Keratinocyte (primary cell): Measurements from ENCODE around the gene KLHDC8B. TPM values are rescaled to one million over a fixed set of nuclear protein-coding genes. Genes with fewer than 3 reads are reported as not detected.
A peak's percentile ranks its signal among the peaks of the same experiment; 100 is the strongest.
"Not testable (repeated sequence)": the region's sequence is repeated elsewhere in the genome, so short reads cannot be mapped to it uniquely, and the experiment has no call there.

Experiments used
- DNase-seq: peaks from one replicate; pipeline ENCODE4 v3.0.0-alpha.2; 2011; ENCODE audit warnings: low read depth, missing footprints, low spot score
- FAIRE-seq: peaks from 2 replicates; lab custom pipeline; 2011; peaks lifted over from hg19 to GRCh38; lab: Jason Lieb, UNC
- H2AFZ ChIP-seq: 2 replicates; pipeline ENCODE4 v1.6.0; 2012; ENCODE audit warnings: low read length, control low read depth, inconsistent platforms; ENCODE audit not compliant: control insufficient read depth
- H3K27ac ChIP-seq: 2 replicates; pipeline ENCODE4 v1.5.1; 2011; ENCODE audit warnings: low read length; ENCODE audit not compliant: control insufficient read depth, insufficient read depth
- H3K27me3 ChIP-seq: 3 replicates; pipeline ENCODE4 v1.6.0; 2011; ENCODE audit warnings: low read length; ENCODE audit not compliant: control insufficient read depth, insufficient read depth; ENCODE audit errors: extremely low read depth
- H3K36me3 ChIP-seq, 2 experiments: 2 replicates in 1 of 2; 3 replicates in 1 of 2; pipeline ENCODE4 v1.5.1; 2011; ENCODE audit warnings: low read length in 2 of 2, mild to moderate bottlenecking in 1 of 2; ENCODE audit not compliant: control insufficient read depth in 2 of 2, insufficient read depth in 2 of 2; ENCODE audit errors: extremely low read depth in 1 of 2
- H3K4me1 ChIP-seq: 3 replicates; pipeline ENCODE4 v1.5.1; 2011; ENCODE audit warnings: low read length; ENCODE audit not compliant: control insufficient read depth, insufficient read depth; ENCODE audit errors: extremely low read depth
- H3K4me2 ChIP-seq: 3 replicates; pipeline ENCODE4 v1.6.0; 2011; ENCODE audit warnings: low read depth, low read length; ENCODE audit not compliant: control insufficient read depth, insufficient read depth; ENCODE audit errors: extremely low read depth
- H3K4me3 ChIP-seq, 3 experiments: fragments of 200-600 bp in 1 of 3; sonication (generic) in 1 of 3; 2 replicates in 2 of 3; 3 replicates in 1 of 3; pipeline ENCODE4 v1.5.1; 2011 to 2016; ENCODE audit warnings: low read length in 3 of 3, mild to moderate bottlenecking in 3 of 3, control low read depth in 2 of 3, inconsistent platforms in 1 of 3, low read depth in 1 of 3, mixed read lengths in 1 of 3, mixed run types in 1 of 3, moderate library complexity in 1 of 3; ENCODE audit not compliant: control insufficient read depth in 2 of 3, insufficient read depth in 2 of 3; ENCODE audit errors: extremely low read depth in 1 of 3
- H3K79me2 ChIP-seq: 2 replicates; pipeline ENCODE4 v1.6.0; 2012; ENCODE audit warnings: low read length; ENCODE audit not compliant: control insufficient read depth, insufficient read depth
- H3K9ac ChIP-seq: 3 replicates; pipeline ENCODE4 v1.6.0; 2011; ENCODE audit warnings: low read length; ENCODE audit not compliant: control insufficient read depth, insufficient read depth; ENCODE audit errors: extremely low read depth
- H3K9me1 ChIP-seq: 3 replicates; pipeline ENCODE4 v1.6.0; 2011; ENCODE audit warnings: low read length; ENCODE audit not compliant: control insufficient read depth, insufficient read depth; ENCODE audit errors: extremely low read depth
- H3K9me3 ChIP-seq: 2 replicates; pipeline ENCODE4 v1.5.1; 2012; ENCODE audit warnings: low read depth, low read length; ENCODE audit not compliant: control insufficient read depth
- H4K20me1 ChIP-seq: 3 replicates; pipeline ENCODE4 v1.6.0; 2011; ENCODE audit warnings: low read length; ENCODE audit not compliant: control insufficient read depth, insufficient read depth; ENCODE audit errors: extremely low read depth
- EZH2 ChIP-seq: IDR thresholded peaks from one replicate; pipeline ENCODE4 v1.6.1; 2012; ENCODE audit warnings: inconsistent platforms, mild to moderate bottlenecking, low read length, moderate library complexity
- dilution Hi-C: fragments of 300-500 bp; cut with MboI; formaldehyde crosslinking; loops from one replicate; pipeline ENCODE4 v1.7.0; 2020; ENCODE audit warnings: low sequenced_read_pairs; ENCODE audit not compliant: extremely low pct_ligation_motif_present
- polyA plus RNA-seq, 5 experiments: library from polyadenylated mRNA; depleted of rRNA in 3 of 5; stranded (reverse) in 3 of 5; stranded (forward) in 1 of 5; unstranded in 1 of 5; fragments of >200 nt; gene quantifications; 1 replicate in 1 of 5; 2 replicates in 3 of 5; 3 replicates in 1 of 5; pipeline versions ENCODE4 v1.2.1 to v1.2.3, GENCODE V29; 2011 to 2012; ENCODE audit warnings: missing spikeins in 2 of 5, low read depth in 1 of 5, low replicate concordance in 1 of 5
- TF ChIP-seq, protein P1 (sequence below), 3 experiments: IDR thresholded peaks in 1 of 3; conservative IDR thresholded peaks in 1 of 3; optimal IDR thresholded peaks in 1 of 3; 2 replicates in 2 of 3; 3 replicates in 1 of 3; pipeline versions ENCODE3 to v1.5.1; 2011; ENCODE audit warnings: low read length in 3 of 3, mild to moderate bottlenecking in 3 of 3, moderate library complexity in 2 of 3, control low read depth in 1 of 3, inconsistent platforms in 1 of 3; ENCODE audit not compliant: insufficient read depth in 2 of 3; ENCODE audit errors: extremely low read depth in 1 of 3

Gene KLHDC8B
- polyA plus RNA-seq, 1 donor (not counting 4 experiments of a cell fraction or from before 2014, with no cell fraction given): 19.5 TPM

DNA sequence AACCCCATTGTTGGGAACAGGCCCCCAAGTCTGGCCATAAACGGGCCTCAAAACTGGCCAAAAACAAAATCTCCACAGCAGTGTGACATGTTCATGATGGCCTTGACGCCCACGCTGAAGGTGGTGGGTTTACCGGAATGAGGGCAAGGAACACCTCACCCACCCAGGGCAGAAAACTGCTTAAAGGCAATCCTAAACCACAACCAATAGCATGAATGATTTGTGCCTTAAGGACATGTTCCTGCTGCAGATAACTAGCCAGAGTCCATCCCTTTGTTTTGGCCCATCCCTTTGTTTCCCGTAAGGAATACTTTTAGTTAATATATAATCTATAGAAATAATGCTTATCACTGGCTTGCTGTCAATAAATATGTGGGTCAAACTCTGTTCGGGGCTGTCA, 47.7 kb downstream of the KLHDC8B start:
- Histone ChIP-seq H3K79me2 (no peaks in the 10 kb centered on the region), H3K9ac (no peak overlapping the region), H3K9me3 (peaks cover 2% of the 10 kb centered on the region), H3K4me3 (no peak overlapping the region), H3K4me2 (no peak overlapping the region), H3K36me3 (no peaks in the 10 kb centered on the region), H4K20me1 (no peaks in the 10 kb centered on the region), H3K4me1 (peaks cover 13% of the 10 kb centered on the region), H3K27me3 (no peaks in the 10 kb centered on the region), H2AFZ (no peak overlapping the region), H3K27ac (peak overlapping the region; percentile 64), H3K9me1 (no peaks in the 10 kb centered on the region)
- DNase-seq (no peak), FAIRE-seq (no peak)
- dilution Hi-C loops: no loop called here
- TF ChIP-seq, protein P1, sequence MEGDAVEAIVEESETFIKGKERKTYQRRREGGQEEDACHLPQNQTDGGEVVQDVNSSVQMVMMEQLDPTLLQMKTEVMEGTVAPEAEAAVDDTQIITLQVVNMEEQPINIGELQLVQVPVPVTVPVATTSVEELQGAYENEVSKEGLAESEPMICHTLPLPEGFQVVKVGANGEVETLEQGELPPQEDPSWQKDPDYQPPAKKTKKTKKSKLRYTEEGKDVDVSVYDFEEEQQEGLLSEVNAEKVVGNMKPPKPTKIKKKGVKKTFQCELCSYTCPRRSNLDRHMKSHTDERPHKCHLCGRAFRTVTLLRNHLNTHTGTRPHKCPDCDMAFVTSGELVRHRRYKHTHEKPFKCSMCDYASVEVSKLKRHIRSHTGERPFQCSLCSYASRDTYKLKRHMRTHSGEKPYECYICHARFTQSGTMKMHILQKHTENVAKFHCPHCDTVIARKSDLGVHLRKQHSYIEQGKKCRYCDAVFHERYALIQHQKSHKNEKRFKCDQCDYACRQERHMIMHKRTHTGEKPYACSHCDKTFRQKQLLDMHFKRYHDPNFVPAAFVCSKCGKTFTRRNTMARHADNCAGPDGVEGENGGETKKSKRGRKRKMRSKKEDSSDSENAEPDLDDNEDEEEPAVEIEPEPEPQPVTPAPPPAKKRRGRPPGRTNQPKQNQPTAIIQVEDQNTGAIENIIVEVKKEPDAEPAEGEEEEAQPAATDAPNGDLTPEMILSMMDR (optimal IDR thresholded peaks at IDR 0.05 in 1 of 3, IDR thresholded peaks at IDR 0.05 in 1 of 3, conservative IDR thresholded peaks at IDR 0.05 in 1 of 3; ENCODE audit: extremely low read depth in 1 of 3, insufficient read depth in 2 of 3, low read length in 3 of 3): no peak
- TF ChIP-seq EZH2: no peak

DNA sequence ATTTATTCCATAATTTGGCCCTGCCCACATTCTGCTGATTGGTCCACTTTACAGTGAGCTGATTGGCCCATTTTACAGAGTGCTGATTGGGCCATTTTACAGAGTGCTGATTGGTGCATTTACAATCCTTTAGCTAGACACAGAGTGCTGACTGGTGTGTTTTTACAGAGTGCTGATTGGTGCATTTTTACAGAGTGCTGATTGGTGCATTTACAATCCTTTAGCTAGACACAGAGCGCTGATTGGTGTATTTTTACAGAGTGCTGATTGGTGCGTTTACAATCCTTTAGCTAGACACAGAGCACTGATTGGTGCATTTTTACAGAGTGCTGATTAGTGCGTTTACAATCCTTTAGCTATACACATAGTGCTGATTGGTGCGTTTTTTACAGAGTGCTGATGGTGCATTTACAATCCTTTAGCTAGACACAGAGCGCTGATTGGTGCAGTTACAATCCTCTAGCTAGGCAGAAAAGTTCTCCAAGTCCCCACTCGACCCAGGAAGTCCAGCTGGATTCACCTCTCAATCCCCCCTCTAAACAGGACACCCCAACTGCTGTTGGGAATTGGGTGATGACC, 49.7 kb downstream of the KLHDC8B start:
- H3K9ac ChIP-seq, H3K9me3 ChIP-seq, H2AFZ ChIP-seq, H3K36me3 ChIP-seq, H3K79me2 ChIP-seq, H3K4me2 ChIP-seq, H3K27me3 ChIP-seq, H3K27ac ChIP-seq, H4K20me1 ChIP-seq, DNase-seq, FAIRE-seq, H3K4me3 ChIP-seq, H3K9me1 ChIP-seq, dilution Hi-C loops: not testable (repeated sequence)
- peaks cover 13% of the 10 kb centered on the region for H3K4me1 ChIP-seq

DNA sequence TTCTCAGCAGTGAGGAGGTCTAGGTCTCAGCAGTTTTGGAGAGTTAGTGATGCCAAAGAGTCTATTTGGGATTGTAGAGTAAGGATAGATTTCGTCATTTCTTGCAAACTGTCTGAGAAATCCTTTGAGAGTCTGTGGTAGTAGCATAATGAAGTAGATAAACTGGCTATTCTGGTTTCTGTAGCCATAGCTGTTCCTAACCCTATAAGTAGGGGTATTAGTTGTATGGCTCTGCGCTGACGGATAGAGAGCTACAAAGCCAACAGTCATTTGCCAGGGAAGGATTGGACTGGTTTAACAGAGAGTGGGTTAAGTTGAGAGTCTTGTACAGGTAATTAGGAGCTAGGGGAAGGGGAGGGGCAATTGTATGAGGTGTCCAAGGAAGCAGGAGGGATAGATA, 50.6 kb downstream of the KLHDC8B start:
- no peaks in the 10 kb centered on the region for H3K79me2 ChIP-seq
- H3K4me1 ChIP-seq: peaks cover 13% of the 10 kb centered on the region
- H3K4me3 ChIP-seq: no peak overlapping the region
- no peaks in the 10 kb centered on the region for H4K20me1 ChIP-seq
- FAIRE-seq (no peak), DNase-seq (no peak)
- H2AFZ ChIP-seq: peak overlapping the region; percentile 61
- no peak overlapping the region for H3K9ac ChIP-seq
- H3K36me3 ChIP-seq: no peaks in the 10 kb centered on the region
- no peaks in the 10 kb centered on the region for H3K27me3 ChIP-seq
- TF ChIP-seq EZH2: no peak
- TF ChIP-seq, protein P1 (optimal IDR thresholded peaks at IDR 0.05 in 1 of 3, IDR thresholded peaks at IDR 0.05 in 1 of 3, conservative IDR thresholded peaks at IDR 0.05 in 1 of 3; ENCODE audit: extremely low read depth in 1 of 3, insufficient read depth in 2 of 3, low read length in 3 of 3): no peak
- no peak overlapping the region for H3K27ac ChIP-seq
- dilution Hi-C loops: no loop called here
- H3K4me2 ChIP-seq: peak overlapping the region; percentile 12
- peaks cover 2% of the 10 kb centered on the region for H3K9me3 ChIP-seq
- H3K9me1 ChIP-seq: no peaks in the 10 kb centered on the region
